Central memory CD4-positive, alpha-beta T cell (primary cell): Measurements from ENCODE around the gene OR4D1.

ENCODE experiments used
- DNase-seq: peaks from one replicate; pipeline ENCODE4 v3.0.0; 2022

OR4D1 gene

GRCh38 chr17:58156839-58157803 is 8.9 kb downstream of the OR4D1 start:
- DNase-seq: peak; percentile 62

- no peak for DNase-seq
Observed at GRCh38 chr17:58158181-58158580, 10.0 kb downstream of the OR4D1 start.

- DNase-seq: no peak
Observed at GRCh38 chr17:58161566-58161965, 13.4 kb downstream of the OR4D1 start.

- DNase-seq: no peak
Observed at GRCh38 chr17:58165981-58166380, 17.8 kb downstream of the OR4D1 start.

GRCh38 chr17:58166682-58167081 is 18.5 kb downstream of the OR4D1 start, which contains the start of gene OR4D2:
Gene OR4D2 (plus strand): TSS chr17:58166982. CDS start chr17:58169656, 2,674 bp downstream.
- DNase-seq: no peak

- no peak for DNase-seq
Observed at GRCh38 chr17:58170622-58171021, 22.4 kb downstream of the OR4D1 start.

GRCh38 chr17:58172369-58173071 is 24.3 kb downstream of the OR4D1 start:
- DNase-seq: peak; percentile 57

GRCh38 chr17:58174871-58175270 is 26.7 kb downstream of the OR4D1 start:
- DNase-seq: no peak

- no peak for DNase-seq
Observed at GRCh38 chr17:58176200-58176599, 28.0 kb downstream of the OR4D1 start.

GRCh38 chr17:58181796-58182195 is 33.6 kb downstream of the OR4D1 start:
- DNase-seq: no peak

GRCh38 chr17:58183514-58183913 is 35.3 kb downstream of the OR4D1 start:
- no peak for DNase-seq

- DNase-seq: no peak
Observed at GRCh38 chr17:58184308-58184985, 36.3 kb downstream of the OR4D1 start.

- DNase-seq: no peak
Observed at GRCh38 chr17:58184986-58185761, 37.0 kb downstream of the OR4D1 start.

- no peak for DNase-seq
Observed at GRCh38 chr17:58186591-58186990, 38.4 kb downstream of the OR4D1 start.

GRCh38 chr17:58187063-58187462 is 38.9 kb downstream of the OR4D1 start:
- DNase-seq: no peak

- no peak for DNase-seq
Observed at GRCh38 chr17:58187675-58188074, 39.5 kb downstream of the OR4D1 start.

- DNase-seq: no peak
Observed at GRCh38 chr17:58189436-58190146, 41.4 kb downstream of the OR4D1 start.

GRCh38 chr17:58191241-58191896 is 43.2 kb downstream of the OR4D1 start:
- DNase-seq: no peak

- no peak for DNase-seq
Observed at GRCh38 chr17:58192612-58193011, 44.4 kb downstream of the OR4D1 start, which contains the start of gene EPX. Gene EPX (plus strand): TSS chr17:58192726. CDS start chr17:58192847, 121 bp downstream.

GRCh38 chr17:58193641-58194255 is 45.6 kb downstream of the OR4D1 start:
- DNase-seq: no peak
